Measurements from ENCODE around the gene MED13L. TPM values are rescaled to one million over a fixed set of nuclear protein-coding genes. Genes with fewer than 3 reads are reported as not detected.

MED13L gene
- total RNA-seq, 1 donor from 2014 or later: 89.0 TPM

DNA sequence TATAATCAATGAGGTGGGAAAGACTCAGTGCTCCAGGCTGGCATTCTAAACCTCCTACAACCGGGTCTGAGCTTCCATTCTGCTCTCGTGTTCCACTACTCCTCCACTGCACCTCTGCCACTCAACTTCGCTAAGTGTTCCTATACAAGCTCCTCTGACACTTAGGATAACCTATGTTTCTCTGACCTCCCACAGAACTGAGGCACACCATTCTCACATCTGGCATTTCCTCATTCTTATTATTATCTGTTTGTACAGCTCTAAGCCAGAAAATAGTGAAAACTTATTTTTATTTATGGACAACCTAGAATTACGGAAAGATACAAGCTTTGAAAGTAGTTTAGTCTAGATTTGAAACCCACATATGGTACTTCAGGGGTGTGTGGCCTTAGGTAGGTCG is 127.0 kb downstream of the MED13L start:
- Mint-ChIP-seq H3K27me3 (ENCODE audit: low read depth) (no peaks in the 10 kb centered on the region), H3K36me3 (ENCODE audit: low read depth) (no peaks in the 10 kb centered on the region), H3K4me1 (peaks cover 20% of the 10 kb centered on the region), H3K4me3 (no peak overlapping the region), H3K9me3 (no peaks in the 10 kb centered on the region), H3K27ac (ENCODE audit: unreplicated experiment) (no peak overlapping the region)
- no peak for DNase-seq (ENCODE audit: low read depth, low spot score)
- TF ChIP-seq, protein P1, sequence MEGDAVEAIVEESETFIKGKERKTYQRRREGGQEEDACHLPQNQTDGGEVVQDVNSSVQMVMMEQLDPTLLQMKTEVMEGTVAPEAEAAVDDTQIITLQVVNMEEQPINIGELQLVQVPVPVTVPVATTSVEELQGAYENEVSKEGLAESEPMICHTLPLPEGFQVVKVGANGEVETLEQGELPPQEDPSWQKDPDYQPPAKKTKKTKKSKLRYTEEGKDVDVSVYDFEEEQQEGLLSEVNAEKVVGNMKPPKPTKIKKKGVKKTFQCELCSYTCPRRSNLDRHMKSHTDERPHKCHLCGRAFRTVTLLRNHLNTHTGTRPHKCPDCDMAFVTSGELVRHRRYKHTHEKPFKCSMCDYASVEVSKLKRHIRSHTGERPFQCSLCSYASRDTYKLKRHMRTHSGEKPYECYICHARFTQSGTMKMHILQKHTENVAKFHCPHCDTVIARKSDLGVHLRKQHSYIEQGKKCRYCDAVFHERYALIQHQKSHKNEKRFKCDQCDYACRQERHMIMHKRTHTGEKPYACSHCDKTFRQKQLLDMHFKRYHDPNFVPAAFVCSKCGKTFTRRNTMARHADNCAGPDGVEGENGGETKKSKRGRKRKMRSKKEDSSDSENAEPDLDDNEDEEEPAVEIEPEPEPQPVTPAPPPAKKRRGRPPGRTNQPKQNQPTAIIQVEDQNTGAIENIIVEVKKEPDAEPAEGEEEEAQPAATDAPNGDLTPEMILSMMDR (conservative IDR thresholded peaks at IDR 0.05): no peak

DNA sequence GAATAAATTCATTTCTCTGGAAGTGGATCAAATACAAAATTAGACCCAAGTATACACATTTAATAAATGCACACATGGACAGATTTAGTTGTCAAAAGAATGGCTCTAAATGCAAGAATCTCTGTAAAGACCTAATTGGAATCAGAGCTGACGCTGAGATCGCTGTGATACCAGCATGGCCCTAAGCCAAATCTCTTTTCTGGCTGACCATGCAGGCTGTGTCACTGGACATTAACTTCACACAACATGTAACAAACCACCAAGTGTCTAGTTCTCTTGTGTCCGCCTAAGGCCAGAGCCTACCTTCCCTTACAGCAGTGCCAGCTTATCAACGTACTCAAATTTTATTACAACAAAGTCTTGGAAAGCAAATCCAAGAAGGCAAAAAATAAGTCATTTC is 127.5 kb downstream of the MED13L start:
- no peaks in the 10 kb centered on the region for H3K9me3 Mint-ChIP-seq
- peaks cover 22% of the 10 kb centered on the region for H3K4me1 Mint-ChIP-seq
- H3K36me3 Mint-ChIP-seq (ENCODE audit: low read depth): no peaks in the 10 kb centered on the region
- no peak overlapping the region for H3K27ac Mint-ChIP-seq (ENCODE audit: unreplicated experiment)
- H3K27me3 Mint-ChIP-seq (ENCODE audit: low read depth): no peaks in the 10 kb centered on the region
- no peak for DNase-seq (ENCODE audit: low read depth, low spot score)
- TF ChIP-seq, protein P1 (conservative IDR thresholded peaks at IDR 0.05): no peak
- no peak overlapping the region for H3K4me3 Mint-ChIP-seq

DNA sequence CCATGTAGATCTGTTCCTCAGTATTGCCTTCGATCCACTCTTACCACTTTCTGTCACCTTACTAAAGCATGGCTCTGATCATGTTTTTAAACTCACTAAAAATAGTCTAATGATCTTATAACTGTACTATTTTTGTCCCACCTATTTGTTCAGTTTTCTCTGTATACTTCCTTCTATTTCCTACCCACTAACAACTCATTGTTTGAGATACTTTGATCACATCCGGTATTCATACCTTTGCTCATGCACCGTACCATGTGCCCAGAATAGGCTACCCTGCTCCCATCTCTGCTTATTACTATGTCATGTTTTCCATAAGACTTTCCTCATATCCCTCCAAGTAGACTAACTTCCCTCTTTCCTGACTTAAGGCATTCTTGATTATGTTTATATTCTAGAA is 128.6 kb downstream of the MED13L start:
- TF ChIP-seq, protein P1 (conservative IDR thresholded peaks at IDR 0.05): no peak
- Mint-ChIP-seq H3K27me3 (ENCODE audit: low read depth) (no peaks in the 10 kb centered on the region), H3K27ac (ENCODE audit: unreplicated experiment) (no peak overlapping the region), H3K4me1 (peaks cover 20% of the 10 kb centered on the region), H3K9me3 (no peaks in the 10 kb centered on the region), H3K36me3 (ENCODE audit: low read depth) (no peaks in the 10 kb centered on the region), H3K4me3 (no peak overlapping the region)
- no peak for DNase-seq (ENCODE audit: low read depth, low spot score)

DNA sequence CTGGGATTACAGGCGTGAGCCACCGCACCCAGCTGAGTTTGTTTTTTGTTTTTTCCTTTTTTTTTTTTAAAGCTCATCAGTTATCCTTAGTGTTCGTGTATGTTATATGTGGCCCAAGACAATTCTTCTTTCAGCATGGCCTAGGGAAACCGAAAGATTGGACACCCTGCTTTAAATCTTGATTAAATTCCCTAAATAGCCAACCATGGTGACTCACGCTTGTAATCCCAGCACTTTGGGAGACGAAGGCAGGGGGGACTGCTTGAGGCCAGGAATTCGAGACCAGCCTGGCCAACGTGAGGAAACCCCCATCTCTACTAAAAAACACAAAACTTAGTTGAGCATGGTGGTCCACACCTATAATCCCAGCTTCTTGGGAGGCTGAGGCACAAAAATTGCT is 131.1 kb downstream of the MED13L start:
- TF ChIP-seq, protein P1 (conservative IDR thresholded peaks at IDR 0.05): no peak
- no peaks in the 10 kb centered on the region for H3K36me3 Mint-ChIP-seq (ENCODE audit: low read depth)
- H3K4me1 Mint-ChIP-seq: peaks cover 20% of the 10 kb centered on the region
- no peak for DNase-seq (ENCODE audit: low read depth, low spot score)
- no peak overlapping the region for H3K27ac Mint-ChIP-seq (ENCODE audit: unreplicated experiment)
- H3K27me3 Mint-ChIP-seq (ENCODE audit: low read depth): no peaks in the 10 kb centered on the region
- no peak overlapping the region for H3K4me3 Mint-ChIP-seq
- no peaks in the 10 kb centered on the region for H3K9me3 Mint-ChIP-seq

DNA sequence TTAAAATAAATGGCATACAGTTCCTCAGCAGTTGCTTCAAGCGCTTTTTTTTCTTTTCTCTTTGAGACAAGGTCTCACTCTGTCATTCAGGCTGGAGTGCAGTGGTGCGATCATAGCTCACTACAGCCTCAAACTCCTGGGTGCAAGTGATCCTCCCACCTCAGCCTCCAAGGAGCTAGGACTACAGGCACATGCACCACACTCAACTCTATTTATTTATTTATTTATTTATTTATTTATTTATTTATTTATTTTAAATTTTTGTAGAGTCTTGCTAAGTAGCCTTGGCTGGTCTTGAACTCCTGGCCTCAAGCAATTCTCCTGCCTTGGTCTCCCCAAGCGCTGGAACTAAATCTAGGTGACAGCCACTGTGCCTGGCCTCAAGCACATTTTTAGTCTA is 132.0 kb downstream of the MED13L start:
- no peak overlapping the region for H3K27ac Mint-ChIP-seq (ENCODE audit: unreplicated experiment)
- H3K4me3 Mint-ChIP-seq: no peak overlapping the region
- H3K27me3 Mint-ChIP-seq (ENCODE audit: low read depth): no peaks in the 10 kb centered on the region
- H3K4me1 Mint-ChIP-seq: peaks cover 19% of the 10 kb centered on the region
- no peaks in the 10 kb centered on the region for H3K9me3 Mint-ChIP-seq
- DNase-seq (ENCODE audit: low read depth, low spot score): no peak
- no peaks in the 10 kb centered on the region for H3K36me3 Mint-ChIP-seq (ENCODE audit: low read depth)
- TF ChIP-seq, protein P1 (conservative IDR thresholded peaks at IDR 0.05): no peak

DNA sequence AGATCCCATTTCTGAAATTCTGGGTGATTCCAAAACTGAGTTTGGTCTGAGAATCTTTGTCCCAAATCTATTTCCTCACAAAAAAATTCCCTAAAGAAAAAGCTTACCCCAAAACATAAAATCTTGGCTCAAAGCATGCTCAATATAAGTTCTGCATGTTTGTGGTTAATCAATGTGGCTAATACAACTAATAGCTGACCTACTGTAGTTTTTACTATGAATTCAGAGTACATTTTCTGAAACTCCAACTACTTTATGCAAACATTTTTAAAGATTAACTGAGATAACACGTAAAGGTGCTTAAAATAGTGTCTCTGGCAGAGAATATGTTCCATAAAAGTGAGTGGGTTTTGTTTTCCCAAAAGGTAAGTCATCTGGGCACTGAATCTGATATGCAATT is 133.1 kb downstream of the MED13L start:
- no peak for DNase-seq (ENCODE audit: low read depth, low spot score)
- Mint-ChIP-seq H3K27ac (ENCODE audit: unreplicated experiment) (no peak overlapping the region), H3K27me3 (ENCODE audit: low read depth) (no peaks in the 10 kb centered on the region), H3K9me3 (no peaks in the 10 kb centered on the region), H3K4me1 (peaks cover 21% of the 10 kb centered on the region), H3K36me3 (ENCODE audit: low read depth) (no peaks in the 10 kb centered on the region), H3K4me3 (no peak overlapping the region)
- TF ChIP-seq, protein P1 (conservative IDR thresholded peaks at IDR 0.05): no peak

All from neural crest cell (in vitro differentiated cells).